Pericardium fibroblast (primary cell): ENCODE results near the gene NEUROD6. TPM values are rescaled to one million over a fixed set of nuclear protein-coding genes. Genes with fewer than 3 reads are reported as not detected.

Experiments used
- total RNA-seq: library from RNA; depleted of rRNA; stranded (reverse); fragments of >200 nt; gene quantifications from 2 replicates; pipeline ENCODE4 v1.2.3, GENCODE V29; 2015

NEUROD6 gene
- total RNA-seq = not detected in 2 replicates

GRCh38 chr7:31340603-31341002 lies at the start of gene NEUROD6:
NEUROD6 (minus strand) TSS chr7:31340726; CDS start chr7:31339268, 1,458 bp downstream.

Other genes starting within 250 kb of the NEUROD6 start
- gene ITPRID1, start 173.4 kb upstream of the NEUROD6 start, total RNA-seq = not detected in 2 replicates